Heart left ventricle (tissue), 16 donors: ENCODE results near the gene PCDHA10. TPM values are rescaled to one million over a fixed set of nuclear protein-coding genes. Genes with fewer than 3 reads are reported as not detected.
"Not testable (repeated sequence)": the region's sequence is repeated elsewhere in the genome, so short reads cannot be mapped to it uniquely, and the experiment has no call there.

Source experiments
- ATAC-seq, 4 donors: fragments of 200-7000 bp; cut with Tn5 transposase; one replicate each; pipeline ENCODE4 v1.9.1; 2020 to 2022; ENCODE audit warnings: moderate library complexity in 4 of 4, mild to moderate bottlenecking in 3 of 4, moderate number of reproducible peaks in 1 of 4
- DNase-seq, 5 donors: peaks; one replicate each; pipeline ENCODE4 v3.0.0-alpha.2; 2020
- H3K27ac ChIP-seq, 12 donors: fragments of 200-600 bp; sonication (generic) in 4 of 12; one replicate each; pipeline versions ENCODE4 v1.5.0 to v1.8.0; 2016 to 2022; ENCODE audit warnings: mild to moderate bottlenecking in 2 of 12
- H3K27me3 ChIP-seq, 9 donors: fragments of 200-600 bp; sonication (generic) in 2 of 9; one replicate each; pipeline versions ENCODE4 v1.5.1 to v1.8.0; 2016 to 2022; ENCODE audit warnings: mild to moderate bottlenecking in 3 of 9
- H3K36me3 ChIP-seq, 9 donors: fragments of 200-600 bp; sonication (generic) in 2 of 9; one replicate each; pipeline versions ENCODE4 v1.5.0 to v1.8.0; 2018 to 2022; ENCODE audit warnings: mild to moderate bottlenecking in 2 of 9
- H3K4me1 ChIP-seq, 12 donors: fragments of 200-600 bp; sonication (generic) in 4 of 12; one replicate each; pipeline versions ENCODE4 v1.5.0 to v1.8.0; 2016 to 2022; ENCODE audit warnings: mild to moderate bottlenecking in 3 of 12
- H3K4me3 ChIP-seq, 12 donors: fragments of 200-600 bp; sonication (generic) in 4 of 12; one replicate each; pipeline versions ENCODE4 v1.5.0 to v1.8.0; 2017 to 2022; ENCODE audit warnings: mild to moderate bottlenecking in 9 of 12, moderate library complexity in 4 of 12
- H3K9me3 ChIP-seq, 12 donors: fragments of 200-600 bp; sonication (generic) in 4 of 12; one replicate each; pipeline versions ENCODE4 v1.5.0 to v1.8.0; 2016 to 2022; ENCODE audit warnings: mild to moderate bottlenecking in 1 of 12
- CTCF ChIP-seq, 12 donors: fragments of 200-600 bp; sonication (generic) in 4 of 12; IDR thresholded peaks; one replicate each; pipeline versions ENCODE4 v1.5.0 to v1.8.0; 2018 to 2022; ENCODE audit warnings: antibody characterized with exemption in 12 of 12, mild to moderate bottlenecking in 5 of 12
- POLR2A ChIP-seq, 2 donors: fragments of 450-650 bp; IDR thresholded peaks; one replicate each; pipeline ENCODE4 v1.6.1; 2017; ENCODE audit warnings: antibody characterized with exemption in 2 of 2, mild to moderate bottlenecking in 2 of 2, moderate library complexity in 2 of 2
- WGBS, 4 donors: extraction: QIAGEN DNeasy Blood & Tissue Kit in 2 of 4; methylation state at CpG; one replicate each; pipeline versions ENCODE4 v1.1.5 to v1.1.7; 2013 to 2018; 5-methylcytosine and 5-hydroxymethylcytosine counted together
- intact Hi-C, 10 donors: fragments of 100-400 bp; cut with DNase I; formaldehyde crosslinking; loops; one replicate each; pipeline versions ENCODE4 v1.11.1 to v1.14.2; 2022
- polyA plus RNA-seq, 2 donors: library from polyadenylated mRNA; stranded (reverse); fragments of 200-250 nt; gene quantifications; one replicate each; pipeline ENCODE4 v1.2.3, GENCODE V29; 2013
- total RNA-seq, 9 donors: library from RNA; depleted of rRNA in 2 of 9; stranded (reverse); fragments of >200 nt in 2 of 9; fragmentation: NEBNext Ultra II Directional in 3 of 9; extraction: Animal tissue kit (Norgen Biotek cat#: 25700) in 3 of 9; gene quantifications; one replicate each; pipeline versions ENCODE4 v1.1.0 to v1.2.4, GENCODE V29; 2016 to 2023
- donor health status: ischemic (EF 13 %, LVEDD 7.1; RV severe dilation, severe dysfunction).
- donor health status: healthy with polysubstance abuse.
- donor health status: DM: no; HTN: yes; CAD: no.
- donor health status: DM: no; HTN: no; CAD: no.
- donor health status: ischemic (EF 25% LVEDD 6.9; RV normal size, moderate dysfunction).
- donor health status: ischemic (EF 25% LVEDD 5.7; RV mildly dilated, moderate dysfunction).
- donor health status: healthy.
- donor health status: DM: yes; HTN: yes; CAD: no.
- donor health status: ischemic (EF 35%, LVEDD 5.7; RV mildly dilated, moderate dysfunction).
- donor health status: nonischemic (EF 11% LVEDD 7.7; RV severe dilation, severe dysfunction).
- donor health status: DM: yes; HTN: yes; CAD: no.
- donor health status: PGD.
- donor health status: ischemic (EF 29% LVEDD 5.4; RV normal size, mild dysfunction).
- donor health status: nonischemic (EF 23%, LVEDD 6.1; RV moderate dilation, normal function).

The PCDHA10 gene
- total and polyA plus RNA-seq, 11 donors = under 0.01 to 0.41 (median 0.15) TPM; not detected in 2

GRCh38 chr5:140875085-140876065 lies 19.7 kb downstream of the PCDHA10 start, which contains the start of gene PCDHA12:
PCDHA12 (plus strand) TSS chr5:140875308; CDS start chr5:140875473, 165 bp downstream.
- WGBS, 4 donors = 13 to 25% (median 17%) methylated on average over 33 to 47 of the region's 47 CpGs
- TF ChIP-seq POLR2A (IDR thresholded peaks at IDR 0.05) = no peak
- no peak for TF ChIP-seq CTCF (IDR thresholded peaks at IDR 0.05)
- Histone ChIP-seq H3K27me3 (peaks cover 0 to 90% (median 38%) of the 10 kb centered on the region in 9 donors), H3K4me1 (no peaks in the 10 kb centered on the region), H3K27ac (no peak within 1 kb of the TSS), H3K9me3 (peaks cover 0 to 42% (median 16%) of the 10 kb centered on the region in 12 donors), H3K4me3 (peak within 1 kb of the TSS in 1 of 12 donors; percentile 5), H3K36me3 (no peaks in the 10 kb centered on the region)
- intact Hi-C loops = loop anchor here in 1 of 10 donors (10.0 kb wide), 1 partner anchor 169 kb away; no protein-coding TSS in a partner anchor
- DNase-seq (no peak), ATAC-seq (no peak)

- peaks cover 0 to 41% (median 11%) of the 10 kb centered on the region in 12 donors for H3K9me3 ChIP-seq
- peaks cover 0 to 90% (median 30%) of the 10 kb centered on the region in 9 donors for H3K27me3 ChIP-seq
- not testable (repeated sequence) for H3K4me1 ChIP-seq, ATAC-seq, H3K27ac ChIP-seq, H3K4me3 ChIP-seq, DNase-seq, H3K36me3 ChIP-seq
- intact Hi-C loops = loop anchor here in 1 of 10 donors (10.0 kb wide), 1 partner anchor 168 kb away; no protein-coding TSS in a partner anchor
- WGBS, 4 donors = 30 to 43% (median 41%) methylated on average over 56 to 80 of the region's 80 CpGs
Measured at GRCh38 chr5:140876541-140877261, 21.0 kb downstream of the PCDHA10 start.

DNA sequence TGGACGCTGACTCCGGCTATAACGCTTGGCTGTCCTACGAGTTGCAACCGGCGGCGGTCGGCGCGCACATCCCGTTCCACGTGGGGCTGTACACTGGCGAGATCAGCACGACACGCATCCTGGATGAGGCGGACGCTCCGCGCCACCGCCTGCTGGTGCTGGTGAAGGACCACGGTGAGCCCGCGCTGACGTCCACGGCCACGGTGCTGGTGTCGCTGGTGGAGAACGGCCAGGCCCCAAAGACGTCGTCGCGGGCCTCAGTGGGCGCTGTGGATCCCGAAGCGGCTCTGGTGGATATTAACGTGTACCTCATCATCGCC lies 21.5 kb downstream of the PCDHA10 start:
- no peak for DNase-seq
- WGBS, 4 donors = 34 to 44% (median 40%) methylated on average over 5 to 37 of the region's 37 CpGs
- TF ChIP-seq POLR2A (IDR thresholded peaks at IDR 0.05) (no peak), CTCF (IDR thresholded peaks at IDR 0.05) (no peak)
- ATAC-seq = no peak
- Histone ChIP-seq H3K27me3 (peaks cover 0 to 90% (median 30%) of the 10 kb centered on the region in 9 donors), H3K9me3 (peaks cover 0 to 44% (median 11%) of the 10 kb centered on the region in 12 donors), H3K36me3 (no peaks in the 10 kb centered on the region), H3K27ac (no peak overlapping the region), H3K4me1 (no peaks in the 10 kb centered on the region), H3K4me3 (no peak overlapping the region)
- intact Hi-C loops = loop anchor here in 1 of 10 donors (10.0 kb wide), 1 partner anchor 168 kb away; no protein-coding TSS in a partner anchor

GRCh38 chr5:140881889-140882590 lies 26.3 kb downstream of the PCDHA10 start, which contains the start of gene PCDHA13:
PCDHA13 (plus strand) TSS chr5:140882124; CDS start chr5:140882269, 145 bp downstream.
- Histone ChIP-seq H3K4me1 (no peaks in the 10 kb centered on the region), H3K36me3 (no peaks in the 10 kb centered on the region), H3K27me3 (peaks cover 0 to 70% (median 20%) of the 10 kb centered on the region in 9 donors), H3K9me3 (peaks cover 0 to 41% (median 15%) of the 10 kb centered on the region in 12 donors), H3K27ac (no peak within 1 kb of the TSS), H3K4me3 (peak within 1 kb of the TSS in 4 of 12 donors; percentile 12 to 31 (median 18))
- no peak for ATAC-seq
- intact Hi-C loops = loop anchor here in 1 of 10 donors (10.0 kb wide), 1 partner anchor 163 kb away; no protein-coding TSS in a partner anchor
- 8 to 10% (median 9%) methylated on average over 31 to 35 of the region's 35 CpGs for WGBS, 4 donors
- no peak for TF ChIP-seq POLR2A (IDR thresholded peaks at IDR 0.05)
- TF ChIP-seq CTCF (IDR thresholded peaks at IDR 0.05) = peak in 4 of 12 donors; percentile 15 to 41 (median 34)
- DNase-seq = no peak
